HT-29 (cell line): ENCODE measurements around the gene IMPG2. TPM values are rescaled to one million over a fixed set of nuclear protein-coding genes. Genes with fewer than 3 reads are reported as not detected.

Source experiments
- DNase-seq: peaks from one replicate; pipeline ENCODE4 v3.0.0-alpha.2; 2015; ENCODE audit warnings: low spot score
- total RNA-seq: library from RNA; depleted of rRNA; stranded (reverse); fragments of >200 nt; shearing (Covaris generic); gene quantifications from 2 replicates; pipeline ENCODE4 v1.2.3, GENCODE V29; 2014

The IMPG2 gene
- total RNA-seq, 1 experiment from 2014 or later = not detected

DNA sequence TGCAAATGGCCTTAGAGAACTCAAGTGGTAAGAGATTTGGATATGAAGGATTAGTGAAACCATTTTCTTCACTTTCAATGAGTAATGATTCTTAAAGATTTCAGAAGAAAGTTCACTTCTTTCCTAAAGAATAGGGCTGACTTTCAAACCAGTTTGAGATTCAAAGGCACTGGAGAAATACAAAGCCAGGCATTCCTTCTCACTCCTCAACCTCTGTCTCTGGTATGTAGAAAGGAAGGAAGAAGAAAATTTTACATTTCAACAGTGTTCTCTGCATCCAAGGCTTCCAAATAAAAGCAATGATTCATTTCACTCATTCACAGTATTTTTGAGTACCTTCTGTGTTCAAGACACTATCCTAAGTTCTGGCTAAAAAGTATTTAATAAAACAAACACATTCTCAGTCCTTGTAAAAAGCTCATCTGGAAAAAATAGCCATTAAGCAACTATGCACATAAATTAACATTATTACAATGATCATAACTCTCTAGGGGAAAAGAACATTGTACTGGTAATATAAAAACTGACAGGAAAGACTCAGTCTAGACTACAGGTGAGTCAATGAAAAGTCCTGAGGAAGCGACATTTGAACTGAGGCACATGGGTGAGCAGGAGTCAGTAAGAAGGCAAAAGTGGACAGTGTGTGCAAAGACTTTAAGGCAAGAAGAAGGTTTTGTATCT lies 79.5 kb downstream of the IMPG2 start:
- DNase-seq = no peak

GRCh38 chr3:101235048-101235447 lies 85.3 kb downstream of the IMPG2 start:
- DNase-seq = no peak

GRCh38 chr3:101230618-101231017 lies 89.8 kb downstream of the IMPG2 start:
- no peak for DNase-seq

- peak; percentile 41 for DNase-seq
Measured at GRCh38 chr3:101229681-101230080, 90.7 kb downstream of the IMPG2 start.

DNA sequence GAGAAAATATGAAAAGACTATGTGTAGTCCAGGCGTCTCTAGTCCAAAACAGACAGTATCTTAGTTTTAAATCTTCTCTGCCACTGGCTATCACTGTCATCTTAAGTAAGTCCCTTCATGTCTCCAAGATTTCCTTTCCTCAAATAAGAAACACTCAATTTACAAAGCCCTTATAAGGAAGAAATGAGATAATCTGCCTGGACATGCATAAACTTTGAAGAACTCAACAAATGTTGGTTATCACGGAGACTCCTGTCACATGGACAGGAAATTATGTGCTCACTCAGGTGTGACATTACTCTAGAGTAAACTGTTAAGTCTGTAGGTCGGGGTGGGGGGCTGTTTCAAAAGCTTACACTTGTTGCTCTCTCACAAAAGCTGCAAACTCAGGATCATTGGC lies 91.9 kb downstream of the IMPG2 start:
- no peak for DNase-seq

- DNase-seq = no peak
Measured at GRCh38 chr3:101224739-101225138, 95.6 kb downstream of the IMPG2 start.

GRCh38 chr3:101223016-101223415 lies 97.4 kb downstream of the IMPG2 start:
- DNase-seq = no peak

- no peak for DNase-seq
Measured at GRCh38 chr3:101219842-101220560, 100.4 kb downstream of the IMPG2 start.

GRCh38 chr3:101217472-101218245 lies 102.7 kb downstream of the IMPG2 start:
- DNase-seq = no peak

DNA sequence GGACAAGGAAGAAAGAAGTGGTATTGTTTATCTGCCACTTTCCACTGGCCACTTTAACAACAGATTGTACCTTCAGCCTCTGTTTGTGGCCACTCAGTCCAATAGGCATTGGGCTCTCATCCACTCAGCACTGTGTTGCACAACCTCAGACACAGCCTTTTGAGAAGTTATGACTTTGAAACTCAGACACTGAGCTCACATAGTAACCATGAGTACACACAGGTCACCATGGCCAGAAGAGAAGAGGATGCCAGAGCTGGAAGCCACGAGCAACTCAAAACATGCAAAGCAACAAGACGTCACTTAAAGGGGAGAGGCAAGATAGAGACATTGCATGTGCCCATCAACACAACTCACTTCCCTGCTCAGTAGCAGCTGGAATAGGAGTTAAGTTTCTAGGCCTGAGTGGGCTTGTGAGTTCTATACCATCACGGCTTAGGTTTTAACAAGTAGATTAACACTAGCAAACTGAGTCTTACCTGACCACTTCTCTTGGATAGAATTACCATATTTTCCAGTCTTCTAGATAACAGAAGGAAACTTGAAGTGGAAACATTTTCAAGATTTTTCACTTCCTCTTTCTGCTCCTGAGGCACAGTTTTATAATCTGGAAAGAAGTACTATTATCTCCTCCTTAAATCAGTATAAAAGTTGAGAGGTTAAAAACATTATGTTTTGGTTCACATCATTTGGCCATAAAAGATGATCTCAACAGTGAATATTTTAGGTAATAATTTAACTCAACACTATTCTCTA lies 103.5 kb downstream of the IMPG2 start:
- no peak for DNase-seq

GRCh38 chr3:101212730-101213129 lies 107.6 kb downstream of the IMPG2 start:
- no peak for DNase-seq

GRCh38 chr3:101204246-101204645 lies 116.1 kb downstream of the IMPG2 start:
- DNase-seq = no peak

GRCh38 chr3:101203411-101203810 lies 117.0 kb downstream of the IMPG2 start:
- no peak for DNase-seq

- no peak for DNase-seq
Measured at GRCh38 chr3:101202640-101203039, 117.7 kb downstream of the IMPG2 start.

DNA sequence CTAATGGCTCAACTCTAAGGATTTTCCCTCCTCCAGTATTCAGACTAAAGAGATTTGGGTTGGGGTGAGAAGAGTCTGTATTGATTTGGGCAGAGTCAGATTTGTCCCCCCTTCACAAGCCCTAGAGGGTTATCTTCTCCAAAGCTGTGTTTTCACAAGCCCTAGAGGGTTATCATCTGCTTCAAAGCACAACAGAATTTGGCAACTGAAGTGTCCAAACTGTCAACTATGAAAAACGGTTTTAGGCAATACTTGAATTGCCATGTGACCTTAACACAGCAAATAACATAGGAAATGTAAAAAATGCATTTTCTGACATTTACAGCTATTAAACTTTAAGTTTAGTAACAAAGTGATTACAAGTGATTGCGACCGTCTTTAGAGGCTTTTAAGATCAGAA lies 119.9 kb downstream of the IMPG2 start:
- no peak for DNase-seq

- DNase-seq = peak; percentile 80
Measured at GRCh38 chr3:101195951-101196713, 124.2 kb downstream of the IMPG2 start.

GRCh38 chr3:101194392-101194791 lies 126.0 kb downstream of the IMPG2 start:
- no peak for DNase-seq

DNA sequence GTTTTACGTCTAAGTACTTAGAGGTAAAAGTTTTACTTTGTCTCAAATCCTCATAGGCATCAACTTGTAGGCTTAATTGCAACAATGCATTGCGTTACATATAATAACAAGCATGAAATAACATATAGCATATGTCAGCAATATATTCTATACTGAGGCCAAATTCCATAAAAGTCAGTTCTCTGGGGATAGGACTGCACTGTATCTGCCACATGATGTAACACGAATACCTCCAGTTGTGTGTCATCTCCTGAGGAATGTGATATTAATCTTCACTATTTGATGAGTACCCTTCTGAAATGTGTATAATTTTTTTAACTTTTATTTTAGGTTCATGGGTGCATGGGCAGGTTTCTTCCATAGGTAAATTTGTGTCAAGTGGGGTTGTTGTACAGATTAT lies 126.4 kb downstream of the IMPG2 start:
- no peak for DNase-seq

DNA sequence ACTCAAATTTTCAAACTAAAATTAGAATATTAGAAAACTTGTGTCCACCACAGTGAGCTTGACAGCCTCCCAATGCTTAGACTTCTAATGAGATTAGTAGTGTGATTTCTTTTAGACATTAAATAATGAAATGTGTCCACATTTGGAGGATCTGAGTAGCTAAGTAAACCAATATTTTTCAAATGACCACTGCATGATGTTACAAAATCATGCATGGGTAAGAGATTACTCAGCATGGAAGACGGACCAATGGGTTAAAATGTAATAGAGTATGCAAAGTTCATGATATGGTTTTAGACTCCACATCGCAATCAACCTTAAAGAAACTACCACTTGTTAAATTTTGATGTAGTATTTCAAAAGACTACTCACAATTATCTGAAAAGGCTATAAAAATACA lies 130.6 kb downstream of the IMPG2 start:
- DNase-seq = no peak

DNA sequence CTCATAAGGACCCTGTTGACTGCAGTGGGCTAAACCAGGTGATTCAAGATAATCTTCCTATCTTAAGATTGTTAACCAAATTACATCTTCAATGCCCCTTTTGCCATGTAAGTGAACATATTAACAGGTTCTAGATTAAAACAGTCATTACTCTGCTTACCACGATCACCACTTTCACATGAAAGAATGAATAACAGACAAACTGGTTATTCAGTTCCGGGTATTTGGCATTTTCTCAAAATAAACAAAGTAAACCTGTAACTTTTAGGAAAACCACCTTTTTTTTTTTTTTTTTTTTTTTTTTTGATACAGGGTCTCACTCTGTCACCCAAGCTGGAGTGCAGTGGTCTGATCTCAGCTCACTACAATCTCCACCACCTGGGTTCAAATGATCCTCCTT lies 131.2 kb downstream of the IMPG2 start:
- DNase-seq = no peak

GRCh38 chr3:101185341-101185740 lies 135.0 kb downstream of the IMPG2 start:
- DNase-seq = no peak
